ENCODE results near the gene AMDHD2.

The AMDHD2 gene

DNA sequence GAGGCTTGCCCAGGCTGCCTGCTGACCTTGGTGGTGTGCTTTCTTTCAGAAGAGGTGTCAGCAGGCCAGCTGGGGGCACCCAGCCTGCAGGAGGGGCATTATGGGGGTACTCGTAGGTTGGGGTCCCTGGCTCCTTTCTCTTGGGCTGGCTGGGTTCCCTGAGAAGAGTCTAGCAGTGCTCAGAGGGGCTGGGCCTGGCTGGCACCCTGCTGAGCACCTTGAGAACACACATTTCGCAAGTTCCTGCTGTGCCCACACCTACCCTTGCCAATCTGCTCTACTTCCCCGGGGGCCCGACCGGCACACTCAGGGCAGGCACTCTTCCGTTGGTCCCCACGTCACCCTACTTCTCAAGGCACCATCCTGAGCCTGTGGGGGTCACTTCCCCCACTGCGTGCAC, 6.0 kb downstream of the AMDHD2 start:
- Histone ChIP-seq H3K36me3 (ENCODE audit: control insufficient read depth in 1 of 2, insufficient read depth in 2 of 2, low read length in 2 of 2) (peaks cover 6 to 56% of the 10 kb centered on the region in 2 donors), H3K4me3 (ENCODE audit: low read depth in 1 of 2, low read length in 2 of 2) (no peak overlapping the region), H3K27ac (ENCODE audit: low read length) (no peak overlapping the region), H3K9me3 (ENCODE audit: control insufficient read depth in 1 of 2, low read length in 2 of 2) (no peaks in the 10 kb centered on the region), H3K27me3 (ENCODE audit: low read depth, low read length) (no peaks in the 10 kb centered on the region), H3K4me1 (ENCODE audit: control insufficient read depth in 1 of 2, insufficient read depth in 2 of 2, low read length in 2 of 2) (peaks cover 2 to 7% of the 10 kb centered on the region in 2 donors)

DNA sequence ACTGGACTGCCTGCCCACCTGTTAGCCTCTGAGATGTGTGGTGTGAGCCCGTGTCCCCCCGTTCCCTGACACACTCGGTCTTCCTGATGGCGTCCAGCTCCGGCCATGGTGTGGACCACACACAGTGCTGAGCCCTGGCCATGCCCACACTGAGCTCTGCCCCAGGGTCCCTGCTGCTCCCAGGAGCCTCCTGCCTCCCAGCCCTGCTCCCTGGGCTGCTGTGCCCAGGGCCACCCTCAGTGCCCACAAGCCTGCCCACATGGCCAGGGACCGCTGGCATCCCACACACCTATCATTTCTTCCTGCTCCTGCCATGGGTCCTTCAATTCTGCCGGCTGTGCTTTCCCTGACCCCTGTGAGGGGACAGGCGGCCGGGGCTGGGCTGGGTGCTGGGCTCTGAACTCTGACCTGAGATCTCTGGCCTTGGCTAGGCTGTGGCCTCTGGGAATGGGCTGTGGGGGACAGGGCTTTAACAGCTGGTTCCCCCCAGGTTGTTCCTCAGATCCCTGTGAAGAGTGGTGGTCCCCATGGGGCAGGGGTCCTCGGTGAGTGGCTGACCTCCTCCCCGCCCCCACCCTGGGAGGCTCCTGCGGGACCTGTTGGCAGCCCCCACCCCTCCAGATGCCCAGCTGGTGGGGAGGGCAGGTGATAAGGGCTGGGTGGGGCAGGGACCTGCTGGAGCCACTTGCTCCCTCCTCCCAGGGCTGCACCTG, 7.1 kb downstream of the AMDHD2 start:
- Histone ChIP-seq H3K4me1 (ENCODE audit: control insufficient read depth in 1 of 2, insufficient read depth in 2 of 2, low read length in 2 of 2) (peaks cover 0 to 6% of the 10 kb centered on the region in 2 donors), H3K9me3 (ENCODE audit: control insufficient read depth in 1 of 2, low read length in 2 of 2) (no peaks in the 10 kb centered on the region), H3K36me3 (ENCODE audit: control insufficient read depth in 1 of 2, insufficient read depth in 2 of 2, low read length in 2 of 2) (peaks cover 6 to 56% of the 10 kb centered on the region in 2 donors), H3K27me3 (ENCODE audit: low read depth, low read length) (no peaks in the 10 kb centered on the region), H3K4me3 (ENCODE audit: low read depth in 1 of 2, low read length in 2 of 2) (no peak overlapping the region), H3K27ac (ENCODE audit: low read length) (no peak overlapping the region)

DNA sequence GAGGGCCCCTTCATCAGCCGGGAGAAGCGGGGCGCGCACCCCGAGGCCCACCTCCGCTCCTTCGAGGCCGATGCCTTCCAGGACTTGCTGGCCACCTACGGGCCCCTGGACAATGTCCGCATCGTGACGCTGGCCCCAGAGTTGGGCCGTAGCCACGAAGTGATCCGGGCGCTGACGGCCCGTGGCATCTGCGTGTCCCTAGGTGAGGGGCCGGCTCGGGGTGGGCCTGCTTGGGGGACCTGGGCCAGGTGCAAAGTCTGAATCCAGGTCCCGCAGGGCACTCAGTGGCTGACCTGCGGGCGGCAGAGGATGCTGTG, 7.6 kb downstream of the AMDHD2 start:
- H3K4me1 ChIP-seq (ENCODE audit: control insufficient read depth in 1 of 2, insufficient read depth in 2 of 2, low read length in 2 of 2), result peaks cover 0 to 10% of the 10 kb centered on the region in 2 donors
- no peaks in the 10 kb centered on the region for H3K9me3 ChIP-seq (ENCODE audit: control insufficient read depth in 1 of 2, low read length in 2 of 2)
- no peak overlapping the region for H3K4me3 ChIP-seq (ENCODE audit: low read depth in 1 of 2, low read length in 2 of 2)
- peaks cover 6 to 56% of the 10 kb centered on the region in 2 donors for H3K36me3 ChIP-seq (ENCODE audit: control insufficient read depth in 1 of 2, insufficient read depth in 2 of 2, low read length in 2 of 2)
- H3K27ac ChIP-seq (ENCODE audit: low read length), result no peak overlapping the region
- no peaks in the 10 kb centered on the region for H3K27me3 ChIP-seq (ENCODE audit: low read depth, low read length)

- H3K9me3 ChIP-seq (ENCODE audit: control insufficient read depth in 1 of 2, low read length in 2 of 2), result no peaks in the 10 kb centered on the region
- H3K4me3 ChIP-seq (ENCODE audit: low read depth in 1 of 2, low read length in 2 of 2), result no peak overlapping the region
- H3K27me3 ChIP-seq (ENCODE audit: low read depth, low read length), result no peaks in the 10 kb centered on the region
- H3K36me3 ChIP-seq (ENCODE audit: control insufficient read depth in 1 of 2, insufficient read depth in 2 of 2, low read length in 2 of 2), result peaks cover 6 to 51% of the 10 kb centered on the region in 2 donors
- no peak overlapping the region for H3K27ac ChIP-seq (ENCODE audit: low read length)
- H3K4me1 ChIP-seq (ENCODE audit: control insufficient read depth in 1 of 2, insufficient read depth in 2 of 2, low read length in 2 of 2), result peaks cover 0 to 12% of the 10 kb centered on the region in 2 donors
Measured at GRCh38 chr16:2528161-2529060, 8.2 kb downstream of the AMDHD2 start.

DNA sequence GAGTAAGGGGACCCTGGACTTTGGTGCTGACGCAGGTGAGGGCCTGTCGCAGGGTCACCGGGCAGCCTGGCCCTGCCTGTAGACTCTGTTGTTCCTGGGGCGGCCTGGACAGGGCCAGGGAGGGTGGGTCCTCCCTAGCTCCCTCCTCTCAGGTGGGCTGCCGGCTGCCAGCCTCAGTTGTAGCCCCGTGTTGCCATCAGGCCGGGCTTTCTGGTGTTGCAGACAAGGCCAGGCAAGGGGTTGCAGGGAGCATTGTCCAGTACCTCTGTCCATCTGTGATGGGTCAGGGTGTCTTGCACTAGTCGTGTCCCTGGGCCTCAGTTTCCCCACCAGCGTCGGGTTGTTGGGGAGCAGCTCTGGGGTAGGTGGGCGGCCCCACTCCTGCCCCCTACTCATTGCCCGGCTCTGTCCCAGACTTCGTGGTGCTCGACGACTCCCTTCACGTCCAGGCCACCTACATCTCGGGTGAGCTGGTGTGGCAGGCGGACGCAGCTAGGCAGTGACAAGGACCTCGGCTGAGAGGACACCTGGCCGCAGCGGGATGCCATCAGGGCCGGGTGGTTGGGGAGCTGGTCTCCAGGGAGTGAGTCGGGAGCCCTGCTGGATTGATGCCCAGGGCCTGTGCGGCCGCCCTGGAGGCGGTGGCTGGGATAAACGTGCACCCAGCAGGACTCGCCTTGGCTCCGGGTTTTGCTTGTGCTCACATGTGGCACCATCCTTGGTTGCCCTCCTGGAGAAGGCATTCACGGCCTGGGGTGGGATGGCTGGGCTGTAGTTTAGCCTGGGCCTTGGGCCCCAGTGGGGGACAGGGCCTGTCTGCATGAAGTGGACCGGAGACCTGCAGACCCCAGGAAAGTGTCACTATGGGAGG, 9.1 kb downstream of the AMDHD2 start:
- H3K27me3 ChIP-seq (ENCODE audit: low read depth, low read length), result no peaks in the 10 kb centered on the region
- H3K9me3 ChIP-seq (ENCODE audit: control insufficient read depth in 1 of 2, low read length in 2 of 2), result no peaks in the 10 kb centered on the region
- H3K36me3 ChIP-seq (ENCODE audit: control insufficient read depth in 1 of 2, insufficient read depth in 2 of 2, low read length in 2 of 2), result peaks cover 6 to 42% of the 10 kb centered on the region in 2 donors
- peaks cover 0 to 12% of the 10 kb centered on the region in 2 donors for H3K4me1 ChIP-seq (ENCODE audit: control insufficient read depth in 1 of 2, insufficient read depth in 2 of 2, low read length in 2 of 2)
- H3K27ac ChIP-seq (ENCODE audit: low read length), result no peak overlapping the region
- H3K4me3 ChIP-seq (ENCODE audit: low read depth in 1 of 2, low read length in 2 of 2), result no peak overlapping the region

GRCh38 chr16:2529961-2530628, 9.9 kb downstream of the AMDHD2 start:
- H3K27ac ChIP-seq (ENCODE audit: low read length), result no peak overlapping the region
- H3K9me3 ChIP-seq (ENCODE audit: control insufficient read depth in 1 of 2, low read length in 2 of 2), result no peaks in the 10 kb centered on the region
- peaks cover 0 to 12% of the 10 kb centered on the region in 2 donors for H3K4me1 ChIP-seq (ENCODE audit: control insufficient read depth in 1 of 2, insufficient read depth in 2 of 2, low read length in 2 of 2)
- no peaks in the 10 kb centered on the region for H3K27me3 ChIP-seq (ENCODE audit: low read depth, low read length)
- no peak overlapping the region for H3K4me3 ChIP-seq (ENCODE audit: low read depth in 1 of 2, low read length in 2 of 2)
- H3K36me3 ChIP-seq (ENCODE audit: control insufficient read depth in 1 of 2, insufficient read depth in 2 of 2, low read length in 2 of 2), result peaks cover 6 to 36% of the 10 kb centered on the region in 2 donors

- Histone ChIP-seq H3K27ac (ENCODE audit: low read length) (no peak overlapping the region), H3K9me3 (ENCODE audit: control insufficient read depth in 1 of 2, low read length in 2 of 2) (no peaks in the 10 kb centered on the region), H3K36me3 (ENCODE audit: control insufficient read depth in 1 of 2, insufficient read depth in 2 of 2, low read length in 2 of 2) (peaks cover 6 to 36% of the 10 kb centered on the region in 2 donors), H3K4me1 (ENCODE audit: control insufficient read depth in 1 of 2, insufficient read depth in 2 of 2, low read length in 2 of 2) (peaks cover 0 to 12% of the 10 kb centered on the region in 2 donors), H3K4me3 (ENCODE audit: low read depth in 1 of 2, low read length in 2 of 2) (no peak overlapping the region), H3K27me3 (ENCODE audit: low read depth, low read length) (no peaks in the 10 kb centered on the region)
Measured at GRCh38 chr16:2530629-2531318, 10.6 kb downstream of the AMDHD2 start.

DNA sequence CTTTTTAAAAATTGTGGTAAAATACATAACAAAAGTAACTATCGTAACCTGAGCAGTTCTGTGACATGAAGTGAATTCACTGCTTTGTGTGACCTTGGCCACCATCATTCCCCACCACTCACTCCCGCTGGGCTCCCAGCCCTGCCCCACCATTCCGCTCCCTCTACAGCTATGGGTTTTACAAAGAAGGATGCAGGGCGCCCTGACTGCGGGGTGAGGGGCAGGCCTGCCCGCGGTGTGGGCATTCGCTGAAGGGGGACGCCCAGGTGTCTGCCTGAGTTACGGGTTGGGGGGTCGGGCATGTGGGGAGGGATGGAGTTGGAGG, 11.2 kb downstream of the AMDHD2 start, which contains the start of gene CEMP1:
TSS of gene CEMP1 (minus strand) at position 38 of the 325 bp plus-strand sequence. CDS start 335 bp downstream, outside the sequence.
- Histone ChIP-seq H3K4me3 (ENCODE audit: low read depth in 1 of 2, low read length in 2 of 2) (peak within 1 kb of the TSS; percentile 66 to 84), H3K4me1 (ENCODE audit: control insufficient read depth in 1 of 2, insufficient read depth in 2 of 2, low read length in 2 of 2) (peaks cover 0 to 12% of the 10 kb centered on the region in 2 donors), H3K27ac (ENCODE audit: low read length) (peak within 1 kb of the TSS; percentile 95), H3K27me3 (ENCODE audit: low read depth, low read length) (no peaks in the 10 kb centered on the region), H3K36me3 (ENCODE audit: control insufficient read depth in 1 of 2, insufficient read depth in 2 of 2, low read length in 2 of 2) (peaks cover 6 to 30% of the 10 kb centered on the region in 2 donors), H3K9me3 (ENCODE audit: control insufficient read depth in 1 of 2, low read length in 2 of 2) (no peaks in the 10 kb centered on the region)

- Histone ChIP-seq H3K9me3 (ENCODE audit: control insufficient read depth in 1 of 2, low read length in 2 of 2) (no peaks in the 10 kb centered on the region), H3K4me3 (ENCODE audit: low read depth in 1 of 2, low read length in 2 of 2) (peak overlapping the region; percentile 66 to 84), H3K27ac (ENCODE audit: low read length) (peak overlapping the region; percentile 95), H3K36me3 (ENCODE audit: control insufficient read depth in 1 of 2, insufficient read depth in 2 of 2, low read length in 2 of 2) (peaks cover 6 to 29% of the 10 kb centered on the region in 2 donors), H3K4me1 (ENCODE audit: control insufficient read depth in 1 of 2, insufficient read depth in 2 of 2, low read length in 2 of 2) (peaks cover 0 to 13% of the 10 kb centered on the region in 2 donors), H3K27me3 (ENCODE audit: low read depth, low read length) (no peaks in the 10 kb centered on the region)
Measured at GRCh38 chr16:2531696-2532493, 11.7 kb downstream of the AMDHD2 start.
